Measurements from ENCODE around the gene ZNF530. TPM values are rescaled to one million over a fixed set of nuclear protein-coding genes. Genes with fewer than 3 reads are reported as not detected.
A peak's percentile ranks its signal among the peaks of the same experiment; 100 is the strongest.

Gene ZNF530
- total RNA-seq, 1 donor from 2014 or later: 3.2 TPM

GRCh38 chr19:57587529-57587928, 12.2 kb upstream of the ZNF530 start:
- no peak for DNase-seq (ENCODE audit: low read depth)

DNA sequence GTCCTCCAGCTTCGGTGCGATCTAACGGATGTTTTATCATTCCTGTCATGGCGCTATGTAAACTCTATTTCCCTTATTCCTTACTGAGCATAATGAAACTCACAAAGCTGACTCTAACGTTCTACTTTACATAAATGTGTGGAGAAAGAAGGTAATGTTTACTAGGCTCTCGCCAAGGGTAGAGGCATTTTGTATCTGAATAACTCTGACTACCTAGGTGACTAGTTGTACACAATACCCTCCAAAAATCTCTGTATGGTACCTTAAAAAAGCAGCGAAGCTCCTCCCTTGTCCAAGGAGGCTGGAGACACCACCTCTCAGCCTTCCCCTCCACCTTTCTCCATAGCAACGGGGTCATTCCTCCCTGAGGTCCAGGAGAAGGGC, 316 bp upstream of the ZNF530 start:
- Histone ChIP-seq H3K36me3 (ENCODE audit: control insufficient read depth, insufficient read depth, low read length) (no peaks in the 10 kb centered on the region), H3K4me3 (ENCODE audit: low read depth, low read length) (peak overlapping the region; percentile 69), H3K27me3 (ENCODE audit: control insufficient read depth, insufficient read depth, low read length) (no peaks in the 10 kb centered on the region)
- TF ChIP-seq, protein P1, sequence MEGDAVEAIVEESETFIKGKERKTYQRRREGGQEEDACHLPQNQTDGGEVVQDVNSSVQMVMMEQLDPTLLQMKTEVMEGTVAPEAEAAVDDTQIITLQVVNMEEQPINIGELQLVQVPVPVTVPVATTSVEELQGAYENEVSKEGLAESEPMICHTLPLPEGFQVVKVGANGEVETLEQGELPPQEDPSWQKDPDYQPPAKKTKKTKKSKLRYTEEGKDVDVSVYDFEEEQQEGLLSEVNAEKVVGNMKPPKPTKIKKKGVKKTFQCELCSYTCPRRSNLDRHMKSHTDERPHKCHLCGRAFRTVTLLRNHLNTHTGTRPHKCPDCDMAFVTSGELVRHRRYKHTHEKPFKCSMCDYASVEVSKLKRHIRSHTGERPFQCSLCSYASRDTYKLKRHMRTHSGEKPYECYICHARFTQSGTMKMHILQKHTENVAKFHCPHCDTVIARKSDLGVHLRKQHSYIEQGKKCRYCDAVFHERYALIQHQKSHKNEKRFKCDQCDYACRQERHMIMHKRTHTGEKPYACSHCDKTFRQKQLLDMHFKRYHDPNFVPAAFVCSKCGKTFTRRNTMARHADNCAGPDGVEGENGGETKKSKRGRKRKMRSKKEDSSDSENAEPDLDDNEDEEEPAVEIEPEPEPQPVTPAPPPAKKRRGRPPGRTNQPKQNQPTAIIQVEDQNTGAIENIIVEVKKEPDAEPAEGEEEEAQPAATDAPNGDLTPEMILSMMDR (IDR thresholded peaks at IDR 0.05; ENCODE audit: insufficient read depth, low read length, poor library complexity, severe bottlenecking): no peak
- no peak for DNase-seq (ENCODE audit: low read depth)

More at GRCh38 chr19:57587529-57587928, 12.2 kb upstream of the ZNF530 start:
- Histone ChIP-seq H3K27me3 (ENCODE audit: control insufficient read depth, insufficient read depth, low read length) (no peaks in the 10 kb centered on the region), H3K36me3 (ENCODE audit: control insufficient read depth, insufficient read depth, low read length) (peaks cover 5% of the 10 kb centered on the region), H3K4me3 (ENCODE audit: low read depth, low read length) (no peak overlapping the region)
- TF ChIP-seq, protein P1 (IDR thresholded peaks at IDR 0.05; ENCODE audit: insufficient read depth, low read length, poor library complexity, severe bottlenecking): no peak

- Histone ChIP-seq H3K27me3 (ENCODE audit: control insufficient read depth, insufficient read depth, low read length) (no peaks in the 10 kb centered on the region), H3K4me3 (ENCODE audit: low read depth, low read length) (no peak overlapping the region), H3K36me3 (ENCODE audit: control insufficient read depth, insufficient read depth, low read length) (peaks cover 1% of the 10 kb centered on the region)
- TF ChIP-seq, protein P1 (IDR thresholded peaks at IDR 0.05; ENCODE audit: insufficient read depth, low read length, poor library complexity, severe bottlenecking): no peak
- DNase-seq (ENCODE audit: low read depth): no peak
These were observed 7.2 kb downstream of the ZNF530 start for GRCh38 chr19:57606931-57607330.

GRCh38 chr19:57611113-57611512, 11.4 kb downstream of the ZNF530 start:
- H3K36me3 ChIP-seq (ENCODE audit: control insufficient read depth, insufficient read depth, low read length): peaks cover 1% of the 10 kb centered on the region
- TF ChIP-seq, protein P1 (IDR thresholded peaks at IDR 0.05; ENCODE audit: insufficient read depth, low read length, poor library complexity, severe bottlenecking): no peak
- no peaks in the 10 kb centered on the region for H3K27me3 ChIP-seq (ENCODE audit: control insufficient read depth, insufficient read depth, low read length)
- DNase-seq (ENCODE audit: low read depth): no peak
- no peak overlapping the region for H3K4me3 ChIP-seq (ENCODE audit: low read depth, low read length)

DNA sequence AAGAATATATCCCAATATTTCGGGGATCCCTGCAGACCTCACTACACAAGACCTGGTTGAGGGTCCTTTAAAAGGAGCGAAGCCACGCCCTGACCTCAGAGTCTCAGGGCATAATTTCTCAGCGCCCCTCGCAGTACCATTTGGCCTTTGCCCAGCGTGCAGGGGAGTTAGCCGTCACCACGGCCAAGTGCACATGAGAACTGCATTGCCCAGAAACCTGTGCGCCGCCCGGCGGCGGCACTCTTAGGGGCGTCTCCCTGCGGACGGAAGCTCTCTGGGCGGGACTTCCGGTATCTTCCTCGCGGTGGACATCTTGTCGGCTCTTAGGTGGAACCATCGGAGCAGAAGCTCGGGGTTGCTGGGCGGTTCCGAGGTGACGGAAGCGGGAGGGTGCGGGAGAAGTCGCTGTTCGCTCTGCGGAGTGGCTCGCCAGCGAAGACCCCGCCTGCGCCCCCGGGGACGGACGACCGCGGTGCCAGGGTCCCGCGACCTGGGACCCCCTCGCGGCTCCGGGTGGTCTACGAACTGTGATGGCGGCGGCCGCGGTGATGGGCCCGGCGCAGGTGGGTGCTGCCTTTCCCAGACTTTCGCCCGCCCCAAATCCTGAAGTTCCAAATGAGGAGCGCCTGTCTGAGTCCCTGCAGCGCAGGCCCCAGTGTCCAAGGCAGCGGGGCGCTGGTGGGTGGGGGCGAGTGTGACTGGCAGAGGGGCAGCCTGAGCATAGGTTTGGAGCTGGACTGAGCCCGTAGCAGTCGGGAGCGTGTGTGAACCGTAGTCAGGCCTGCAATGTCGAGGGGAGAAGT, 14.5 kb downstream of the ZNF530 start, which contains the start of gene ZNF134:
TSS of gene ZNF134 (plus strand) at position 302 of the 803 bp plus-strand sequence. CDS start 5,227 bp downstream, outside the sequence.
- peak; percentile 77 for DNase-seq (ENCODE audit: low read depth)
- H3K27me3 ChIP-seq (ENCODE audit: control insufficient read depth, insufficient read depth, low read length): no peaks in the 10 kb centered on the region
- H3K36me3 ChIP-seq (ENCODE audit: control insufficient read depth, insufficient read depth, low read length): no peaks in the 10 kb centered on the region
- H3K4me3 ChIP-seq (ENCODE audit: low read depth, low read length): peak within 1 kb of the TSS; percentile 96
- TF ChIP-seq, protein P1 (IDR thresholded peaks at IDR 0.05; ENCODE audit: insufficient read depth, low read length, poor library complexity, severe bottlenecking): peak; percentile 14

Data from kidney epithelial cell (primary cell).